Measurements from ENCODE around the gene DGKD. TPM values are rescaled to one million over a fixed set of nuclear protein-coding genes. Genes with fewer than 3 reads are reported as not detected.

The DGKD gene
- total RNA-seq, 4 donors from 2014 or later = 26.3 to 41.3 (median 30.4) TPM

- H3K4me3 ChIP-seq = no peak overlapping the region
- in situ Hi-C loops (cut with MboI; ENCODE audit: low sequenced_read_pairs in 4 of 4) = no loop called here
- H3K27ac ChIP-seq = peak overlapping the region in 1 of 4 donors; percentile 87
- TF ChIP-seq POLR2A (IDR thresholded peaks at IDR 0.05) (no peak), CTCF (IDR thresholded peaks at IDR 0.05 in 4 of 5, conservative IDR thresholded peaks at IDR 0.05 in 1 of 5) (no peak)
- ATAC-seq = no peak
- intact Hi-C loops (cut with DNase I; ENCODE audit: low total_unique reads) = no loop called here
- H3K27me3 ChIP-seq = no peaks in the 10 kb centered on the region
- H3K36me3 ChIP-seq = peaks cover 0 to 97% of the 10 kb centered on the region in 2 donors
- DNase-seq = no peak
- H3K9me3 ChIP-seq = no peaks in the 10 kb centered on the region
- peaks cover 12 to 13% of the 10 kb centered on the region in 2 donors for H3K4me1 ChIP-seq
These were observed 103.8 kb downstream of the DGKD start for GRCh38 chr2:233458031-233458610.

GRCh38 chr2:233458826-233459225, 104.5 kb downstream of the DGKD start:
- intact Hi-C loops (cut with DNase I; ENCODE audit: low total_unique reads) (no loop called here), in situ Hi-C loops (cut with MboI; ENCODE audit: low sequenced_read_pairs in 4 of 4) (no loop called here)
- DNase-seq (no peak), ATAC-seq (no peak)
- peaks cover 12 to 13% of the 10 kb centered on the region in 2 donors for H3K4me1 ChIP-seq
- no peaks in the 10 kb centered on the region for H3K27me3 ChIP-seq
- no peak for TF ChIP-seq POLR2A (IDR thresholded peaks at IDR 0.05)
- no peak for TF ChIP-seq CTCF (IDR thresholded peaks at IDR 0.05 in 4 of 5, conservative IDR thresholded peaks at IDR 0.05 in 1 of 5)
- H3K36me3 ChIP-seq = peaks cover 0 to 96% of the 10 kb centered on the region in 2 donors
- no peaks in the 10 kb centered on the region for H3K9me3 ChIP-seq
- H3K4me3 ChIP-seq = no peak overlapping the region
- peak overlapping the region in 3 of 4 donors; percentile 22 to 87 (median 51) for H3K27ac ChIP-seq

GRCh38 chr2:233459426-233459825, 105.1 kb downstream of the DGKD start:
- peaks cover 12 to 13% of the 10 kb centered on the region in 2 donors for H3K4me1 ChIP-seq
- H3K4me3 ChIP-seq = no peak overlapping the region
- DNase-seq = no peak
- peak overlapping the region; percentile 23 to 87 (median 66) for H3K27ac ChIP-seq
- intact Hi-C loops (cut with DNase I; ENCODE audit: low total_unique reads) (no loop called here), in situ Hi-C loops (cut with MboI; ENCODE audit: low sequenced_read_pairs in 4 of 4) (no loop called here)
- no peaks in the 10 kb centered on the region for H3K27me3 ChIP-seq
- TF ChIP-seq CTCF (IDR thresholded peaks at IDR 0.05 in 4 of 5, conservative IDR thresholded peaks at IDR 0.05 in 1 of 5) (no peak), POLR2A (IDR thresholded peaks at IDR 0.05) (no peak)
- no peaks in the 10 kb centered on the region for H3K9me3 ChIP-seq
- H3K36me3 ChIP-seq = peaks cover 0 to 96% of the 10 kb centered on the region in 2 donors
- ATAC-seq = no peak

GRCh38 chr2:233460726-233461441, 106.6 kb downstream of the DGKD start:
- H3K9me3 ChIP-seq = no peaks in the 10 kb centered on the region
- H3K36me3 ChIP-seq = peaks cover 5 to 96% of the 10 kb centered on the region in 2 donors
- H3K27ac ChIP-seq = peak overlapping the region; percentile 77 to 87 (median 82)
- peaks cover 12 to 13% of the 10 kb centered on the region in 2 donors for H3K4me1 ChIP-seq
- intact Hi-C loops (cut with DNase I; ENCODE audit: low total_unique reads) (no loop called here), in situ Hi-C loops (cut with MboI; ENCODE audit: low sequenced_read_pairs in 4 of 4) (no loop called here)
- H3K4me3 ChIP-seq = no peak overlapping the region
- DNase-seq (peak; percentile 77 to 95), ATAC-seq (peak; percentile 84 to 89)
- no peak for TF ChIP-seq POLR2A (IDR thresholded peaks at IDR 0.05)
- TF ChIP-seq CTCF (IDR thresholded peaks at IDR 0.05 in 4 of 5, conservative IDR thresholded peaks at IDR 0.05 in 1 of 5) = peak in 1 of 5 experiments; percentile 11
- no peaks in the 10 kb centered on the region for H3K27me3 ChIP-seq
